Peyer's patch (tissue), 4 donors: ENCODE measurements around the gene DRD4.

Source experiments
- CTCF ChIP-seq, 6 experiments: fragments of 450-650 bp in 4 of 6; fragments of 200-600 bp in 2 of 6; sonication (generic) in 1 of 6; IDR thresholded peaks; one replicate each; pipeline ENCODE4 v1.5.1; 2017 to 2019; ENCODE audit warnings: antibody characterized with exemption in 6 of 6, mild to moderate bottlenecking in 3 of 6, moderate library complexity in 1 of 6
- POLR2A ChIP-seq, 2 donors: fragments of 450-650 bp; IDR thresholded peaks; one replicate each; pipeline ENCODE4 v1.5.1; 2017; ENCODE audit warnings: antibody characterized with exemption in 2 of 2, mild to moderate bottlenecking in 2 of 2, moderate library complexity in 2 of 2

GRCh38 chr11:641806-642370 is 4.8 kb downstream of the DRD4 start:
- no peak for TF ChIP-seq CTCF (IDR thresholded peaks at IDR 0.05)
- no peak for TF ChIP-seq POLR2A (IDR thresholded peaks at IDR 0.05)
